ENCODE results near the gene SLC35G2. TPM values are rescaled to one million over a fixed set of nuclear protein-coding genes. Genes with fewer than 3 reads are reported as not detected.
"Not testable (repeated sequence)": the region's sequence is repeated elsewhere in the genome, so short reads cannot be mapped to it uniquely, and the experiment has no call there.

SLC35G2 gene
- polyA plus RNA-seq, 1 donor from 2014 or later: 6.8 TPM

GRCh38 chr3:136897171-136897570 is 78.2 kb downstream of the SLC35G2 start:
- not testable (repeated sequence) for H3K27ac ChIP-seq (ENCODE audit: low read length); H4K20me1 ChIP-seq (ENCODE audit: insufficient read depth); H3K4me3 ChIP-seq (ENCODE audit: low read length); H2AFZ ChIP-seq (ENCODE audit: low read depth, low read length); H3K36me3 ChIP-seq (ENCODE audit: insufficient read depth, low read length); H3K27me3 ChIP-seq (ENCODE audit: insufficient read depth, low read depth, low read length); H3K9me3 ChIP-seq (ENCODE audit: low read length); H3K4me2 ChIP-seq (ENCODE audit: low read length); H3F3A ChIP-seq (ENCODE audit: insufficient read depth, low read length, poor library complexity, severe bottlenecking); H3K9ac ChIP-seq (ENCODE audit: low read length); H3K9me2 ChIP-seq (ENCODE audit: insufficient read depth, low read length)
- peaks cover 47% of the 10 kb centered on the region for H3K79me2 ChIP-seq (replicated peaks; ENCODE audit: insufficient read depth, low read length)

GRCh38 chr3:136898549-136898948 is 79.6 kb downstream of the SLC35G2 start:
- TF ChIP-seq EP300 (conservative IDR thresholded peaks at IDR 0.05; ENCODE audit: poor library complexity, severe bottlenecking): no peak
- no peak for TF ChIP-seq REST (IDR thresholded peaks at IDR 0.05; ENCODE audit: borderline replicate concordance)
- TF ChIP-seq POLR2AphosphoS5 (IDR thresholded peaks at IDR 0.05): no peak
- TF ChIP-seq EZH2 (IDR thresholded peaks at IDR 0.05; ENCODE audit: borderline replicate concordance, insufficient read depth, low read length, poor library complexity, severe bottlenecking): no peak
- TF ChIP-seq CTCF (IDR thresholded peaks at IDR 0.05; ENCODE audit: poor library complexity, severe bottlenecking): no peak
- no peak for TF ChIP-seq MXI1 (conservative IDR thresholded peaks at IDR 0.05; ENCODE audit: poor library complexity, severe bottlenecking)
- no peak for TF ChIP-seq TAF1 (IDR thresholded peaks at IDR 0.05; ENCODE audit: low read depth)
- Histone ChIP-seq H3K27ac (ENCODE audit: low read length) (no peak overlapping the region), H3K9me2 (ENCODE audit: insufficient read depth, low read length) (no peaks in the 10 kb centered on the region)

GRCh38 chr3:136898954-136899353 is 80.0 kb downstream of the SLC35G2 start:
- H3K9ac ChIP-seq (ENCODE audit: low read length): no peak overlapping the region
- peaks cover 9% of the 10 kb centered on the region for H3K9me3 ChIP-seq (ENCODE audit: low read length)
- H2AFZ ChIP-seq (ENCODE audit: low read depth, low read length): no peak overlapping the region
- H3K9me2 ChIP-seq (ENCODE audit: insufficient read depth, low read length): no peaks in the 10 kb centered on the region
- H3K27ac ChIP-seq (ENCODE audit: low read length): peak overlapping the region; percentile 15
- peak overlapping the region; percentile 10 for H3K4me3 ChIP-seq (ENCODE audit: low read length)
- H3K27me3 ChIP-seq (ENCODE audit: insufficient read depth, low read depth, low read length): no peaks in the 10 kb centered on the region
- H4K20me1 ChIP-seq (ENCODE audit: insufficient read depth): no peaks in the 10 kb centered on the region
- TF ChIP-seq EP300 (conservative IDR thresholded peaks at IDR 0.05; ENCODE audit: poor library complexity, severe bottlenecking): no peak
- no peak for TF ChIP-seq EZH2 (IDR thresholded peaks at IDR 0.05; ENCODE audit: borderline replicate concordance, insufficient read depth, low read length, poor library complexity, severe bottlenecking)
- TF ChIP-seq TAF1 (IDR thresholded peaks at IDR 0.05; ENCODE audit: low read depth): no peak
- TF ChIP-seq MXI1 (conservative IDR thresholded peaks at IDR 0.05; ENCODE audit: poor library complexity, severe bottlenecking): no peak
- TF ChIP-seq RAD21 (conservative IDR thresholded peaks at IDR 0.05): no peak
- TF ChIP-seq SMC3 (conservative IDR thresholded peaks at IDR 0.05; ENCODE audit: poor library complexity): no peak
- no peak for TF ChIP-seq REST (IDR thresholded peaks at IDR 0.05; ENCODE audit: borderline replicate concordance)
- no peak for TF ChIP-seq CTCF (IDR thresholded peaks at IDR 0.05; ENCODE audit: poor library complexity, severe bottlenecking)
- no peak for TF ChIP-seq POLR2AphosphoS5 (IDR thresholded peaks at IDR 0.05)
- peaks cover 38% of the 10 kb centered on the region for H3K79me2 ChIP-seq (replicated peaks; ENCODE audit: insufficient read depth, low read length)
- H3K4me2 ChIP-seq (ENCODE audit: low read length): no peak overlapping the region
- H3K36me3 ChIP-seq (ENCODE audit: insufficient read depth, low read length): no peaks in the 10 kb centered on the region
- no peaks in the 10 kb centered on the region for H3F3A ChIP-seq (ENCODE audit: insufficient read depth, low read length, poor library complexity, severe bottlenecking)

More at GRCh38 chr3:136898549-136898948, 79.6 kb downstream of the SLC35G2 start:
- H3K4me3 ChIP-seq (ENCODE audit: low read length): peak overlapping the region; percentile 10
- peaks cover 9% of the 10 kb centered on the region for H3K9me3 ChIP-seq (ENCODE audit: low read length)
- no peak overlapping the region for H3K9ac ChIP-seq (ENCODE audit: low read length)
- H4K20me1 ChIP-seq (ENCODE audit: insufficient read depth): no peaks in the 10 kb centered on the region
- H3K4me2 ChIP-seq (ENCODE audit: low read length): no peak overlapping the region
- no peaks in the 10 kb centered on the region for H3F3A ChIP-seq (ENCODE audit: insufficient read depth, low read length, poor library complexity, severe bottlenecking)
- H3K79me2 ChIP-seq (replicated peaks; ENCODE audit: insufficient read depth, low read length): peaks cover 39% of the 10 kb centered on the region
- H3K27me3 ChIP-seq (ENCODE audit: insufficient read depth, low read depth, low read length): no peaks in the 10 kb centered on the region
- no peak overlapping the region for H2AFZ ChIP-seq (ENCODE audit: low read depth, low read length)
- H3K36me3 ChIP-seq (ENCODE audit: insufficient read depth, low read length): no peaks in the 10 kb centered on the region

Measured in neural cell (in vitro differentiated cells).